Panc1 (cell line): Measurements from ENCODE around the gene RNF145. TPM values are rescaled to one million over a fixed set of nuclear protein-coding genes. Genes with fewer than 3 reads are reported as not detected.

Experiments used
- ATAC-seq: fragments of 200-7000 bp; cut with Tn5 transposase; 2 replicates; pipeline ENCODE4 v1.9.1; 2020; ENCODE audit warnings: mild to moderate bottlenecking, moderate library complexity
- BruUV-seq: library from RNA; stranded (reverse); fragments of 400-500 nt; replicated peaks from 2 replicates; lab custom pipeline; 2021; lab: Mats Ljungman, UMichigan
- CTCF ChIA-PET: fragments of 300-600 bp; sonication (Branson Sonifier 250); formaldehyde crosslinking; loops from one replicate; lab custom pipeline; 2022; ENCODE audit warnings: antibody characterized with exemption; lab: Charles Lee
- POLR2A ChIA-PET: fragments of 300-600 bp; sonication (Branson Sonifier 250); formaldehyde crosslinking; loops from one replicate; lab custom pipeline; 2022; ENCODE audit warnings: antibody characterized with exemption; lab: Charles Lee
- DNase-seq: peaks from one replicate; pipeline ENCODE4 v3.0.0-alpha.2; 2010; ENCODE audit warnings: low read depth, low spot score
- H3K27ac ChIP-seq: 2 replicates; pipeline ENCODE4 v1.5.1; 2011; ENCODE audit warnings: mild to moderate bottlenecking, low read length, inconsistent platforms
- H3K27me3 ChIP-seq: fragments of 200-500 bp; sonication (Bioruptor generic); 2 replicates; pipeline ENCODE4 v1.6.0; 2014; ENCODE audit warnings: low read length, inconsistent platforms; ENCODE audit not compliant: control insufficient read depth, insufficient read depth
- H3K36me3 ChIP-seq: fragments of 200-500 bp; sonication (Bioruptor generic); 2 replicates; pipeline ENCODE4 v1.5.1; 2014; ENCODE audit warnings: inconsistent platforms, mild to moderate bottlenecking, low read length, moderate library complexity; ENCODE audit not compliant: control insufficient read depth, insufficient read depth
- H3K4me1 ChIP-seq: 2 replicates; pipeline ENCODE4 v1.5.1; 2011; ENCODE audit warnings: inconsistent platforms, mild to moderate bottlenecking, low read length, moderate library complexity; ENCODE audit not compliant: control insufficient read depth, insufficient read depth
- H3K4me3 ChIP-seq, 2 experiments: 2 replicates each; pipeline ENCODE4 v1.5.1; 2011 to 2012; ENCODE audit warnings: low read depth in 2 of 2, low read length in 2 of 2, mild to moderate bottlenecking in 2 of 2, inconsistent platforms in 1 of 2, moderate library complexity in 1 of 2
- H3K9me3 ChIP-seq: fragments of 200-500 bp; sonication (Bioruptor generic); 2 replicates; pipeline ENCODE4 v1.5.1; 2014; ENCODE audit warnings: low read depth, mild to moderate bottlenecking, inconsistent platforms, low read length, moderate library complexity; ENCODE audit not compliant: control insufficient read depth, insufficient read depth
- CTCF ChIP-seq: fragments of 450-650 bp; IDR thresholded peaks from 2 replicates; pipeline ENCODE4 v1.5.1; 2017; ENCODE audit warnings: mild to moderate bottlenecking
- POLR2AphosphoS5 ChIP-seq: IDR thresholded peaks from 2 replicates; pipeline ENCODE4 v1.6.1; 2012; ENCODE audit warnings: mild to moderate bottlenecking, low read depth, low read length, moderate library complexity
- REST ChIP-seq, 2 experiments: IDR thresholded peaks; 2 replicates each; pipeline ENCODE4 v1.6.1; 2011 to 2012; ENCODE audit warnings: low read depth in 2 of 2, control low read depth in 1 of 2, low read length in 1 of 2, mild to moderate bottlenecking in 1 of 2, moderate library complexity in 1 of 2; ENCODE audit not compliant: insufficient read depth in 1 of 2
- SIN3A ChIP-seq: IDR thresholded peaks from 2 replicates; pipeline ENCODE4 v1.6.1; 2012; ENCODE audit warnings: low read depth, mild to moderate bottlenecking, low read length, moderate library complexity, borderline replicate concordance; ENCODE audit not compliant: insufficient read depth
- TCF7L2 ChIP-seq: IDR thresholded peaks from 2 replicates; pipeline ENCODE4 v1.6.1; 2011; ENCODE audit warnings: mild to moderate bottlenecking, low read depth, low read length, inconsistent platforms
- in situ Hi-C: cut with HindIII; loops from 2 replicates; pipeline ENCODE4 v1.10.0; 2016; ENCODE audit warnings: low sequenced_read_pairs, low pct_unique_long_range_greater_than_20kb
- intact Hi-C: fragments of 100-400 bp; cut with micrococcal nuclease; formaldehyde crosslinking; loops from one replicate; pipeline ENCODE4 v1.10.0; 2022; ENCODE audit not compliant: unreplicated experiment
- total RNA-seq: library from RNA; stranded (reverse); gene quantifications from one replicate; pipeline ENCODE4 v1.2.1, GENCODE V29; 2021; ENCODE audit not compliant: unreplicated experiment

RNF145 gene
- total RNA-seq, 1 experiment from 2014 or later = 81.8 TPM

DNA sequence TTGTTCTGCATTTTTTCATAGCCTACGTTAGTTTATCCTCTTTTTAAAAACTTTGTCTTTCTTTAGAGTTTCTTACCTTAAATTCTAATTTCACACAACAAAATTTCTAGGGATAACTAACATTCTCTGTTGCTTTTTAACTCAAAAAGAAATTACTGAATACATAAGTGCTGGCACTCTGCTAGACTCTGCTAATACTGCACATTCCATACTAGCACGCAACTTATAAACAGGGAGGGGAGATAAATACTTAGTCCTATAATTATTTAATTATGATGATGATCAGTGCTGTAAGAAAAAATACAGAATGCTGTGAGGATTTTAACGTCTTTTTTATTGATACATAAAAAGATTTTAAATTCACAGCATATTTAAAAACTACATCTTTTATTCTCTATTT lies 25.1 kb downstream of the RNF145 start:
- H3K36me3 ChIP-seq = peaks cover 13% of the 10 kb centered on the region
- no peak overlapping the region for H3K27ac ChIP-seq
- POLR2A ChIA-PET = no interaction called here
- CTCF ChIA-PET = no interaction called here
- H3K27me3 ChIP-seq = no peaks in the 10 kb centered on the region
- no peak for DNase-seq
- BruUV-seq = no TSS peak
- intact Hi-C loops = no loop called here
- no peak for TF ChIP-seq SIN3A
- no peak for TF ChIP-seq CTCF
- TF ChIP-seq POLR2AphosphoS5 = no peak
- TF ChIP-seq REST (IDR thresholded peaks at IDR 0.05; ENCODE audit: insufficient read depth in 1 of 2, low read depth in 2 of 2, low read length in 1 of 2) = no peak
- TF ChIP-seq TCF7L2 = no peak
- no peak for ATAC-seq
- no peak overlapping the region for H3K4me3 ChIP-seq
- in situ Hi-C loops = no loop called here
- peaks cover 4% of the 10 kb centered on the region for H3K4me1 ChIP-seq
- no peaks in the 10 kb centered on the region for H3K9me3 ChIP-seq

GRCh38 chr5:159183247-159183646 lies 26.1 kb downstream of the RNF145 start:
- ATAC-seq = no peak
- Histone ChIP-seq H3K27me3 (no peaks in the 10 kb centered on the region), H3K36me3 (peaks cover 9% of the 10 kb centered on the region; the same call in 1 of the 2 replicates), H3K4me3 (no peak overlapping the region), H3K9me3 (no peaks in the 10 kb centered on the region), H3K27ac (no peak overlapping the region), H3K4me1 (peaks cover 8% of the 10 kb centered on the region)
- in situ Hi-C loops (no loop called here), intact Hi-C loops (no loop called here)
- no peak for DNase-seq
- no TSS peak for BruUV-seq
- ChIA-PET POLR2A (no interaction called here), CTCF (no interaction called here)
- TF ChIP-seq TCF7L2 (no peak), SIN3A (no peak), REST (IDR thresholded peaks at IDR 0.05; ENCODE audit: insufficient read depth in 1 of 2, low read depth in 2 of 2, low read length in 1 of 2) (no peak), POLR2AphosphoS5 (no peak), CTCF (no peak)
